Stimulated activated CD8-positive, alpha-beta memory T cell treated with anti-CD3 and anti-CD28 coated beads, Interleukin-4, amount 100 ng/mL, for 4 hours (primary cell): Measurements from ENCODE around the gene NUDT13.

Experiments used
- DNase-seq, 2 donors: peaks; one replicate each; pipeline ENCODE4 v3.0.0-alpha.2; 2020; ENCODE audit warnings: low read depth in 2 of 2, low spot score in 1 of 2

NUDT13 gene

DNA sequence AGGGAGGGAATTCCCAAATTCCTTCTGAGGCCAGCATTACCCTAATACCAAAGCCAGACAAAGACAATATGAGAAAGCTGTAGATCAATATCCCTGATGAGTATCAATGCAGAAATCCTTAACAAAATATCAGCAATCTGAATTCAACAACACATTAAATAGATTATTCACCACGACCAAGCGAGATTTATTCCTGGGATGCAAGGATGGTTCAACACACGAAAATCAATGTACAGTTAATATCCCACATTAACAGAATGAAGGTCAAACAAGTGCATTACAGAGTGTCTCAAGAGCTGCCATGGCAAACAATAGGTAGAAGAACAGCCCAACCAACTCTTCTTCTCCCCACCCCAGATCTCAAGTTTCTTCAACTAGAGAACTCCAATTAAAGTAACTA lies 51.4 kb downstream of the NUDT13 start:
- DNase-seq, result no peak

DNA sequence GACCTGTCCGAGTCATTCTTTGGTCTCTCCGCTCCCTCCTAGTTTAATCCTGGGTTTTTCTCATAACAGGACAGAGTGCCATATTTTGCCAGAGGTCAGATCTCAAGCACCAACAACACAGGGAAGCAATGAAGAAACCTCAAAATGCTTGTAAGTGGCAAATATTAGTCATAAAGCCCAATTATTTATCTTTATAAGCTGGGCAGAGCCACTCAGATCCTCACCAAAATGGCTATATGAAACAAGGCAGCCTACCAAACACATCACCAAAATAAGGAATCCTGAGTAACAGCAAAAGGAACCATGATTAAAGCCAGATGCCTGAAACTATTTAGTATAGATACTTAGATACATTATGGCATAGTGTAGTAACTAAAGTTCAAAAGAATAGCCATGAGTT lies 52.8 kb downstream of the NUDT13 start:
- no peak for DNase-seq

DNA sequence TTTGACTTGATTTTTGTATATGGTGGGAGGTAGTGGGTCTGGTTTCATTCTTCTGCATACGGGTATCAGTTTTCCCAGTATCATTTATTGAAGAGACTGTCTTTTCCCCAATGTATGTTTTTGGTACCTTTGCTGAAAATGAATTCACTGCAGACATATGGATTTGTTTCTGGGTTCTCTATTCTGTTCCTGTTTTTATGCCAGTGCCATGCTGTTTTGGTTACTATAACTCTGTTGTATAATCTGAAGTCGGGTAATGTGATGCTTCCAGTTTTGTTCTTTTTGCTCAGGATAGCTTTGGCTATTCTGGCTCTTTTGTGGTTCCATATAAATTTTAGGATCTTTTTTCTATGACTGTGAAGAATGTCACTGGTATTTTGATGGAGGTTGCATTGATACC lies 56.7 kb downstream of the NUDT13 start:
- DNase-seq, result no peak

DNA sequence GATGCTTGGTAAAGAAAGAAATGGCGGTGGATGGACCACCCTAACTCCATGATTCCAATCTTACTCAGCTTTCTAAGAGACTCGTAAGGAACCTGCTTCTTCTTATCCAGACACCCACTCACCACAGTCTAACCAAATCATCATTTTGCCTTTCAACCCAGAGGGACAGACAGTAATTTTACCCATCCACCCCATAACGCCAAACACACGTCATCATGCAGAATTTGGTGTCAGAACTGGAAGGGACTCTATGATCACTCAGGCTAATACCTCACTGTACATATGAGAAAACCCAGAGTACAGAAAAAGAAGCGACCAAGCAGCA lies 57.2 kb downstream of the NUDT13 start:
- DNase-seq, result no peak

DNA sequence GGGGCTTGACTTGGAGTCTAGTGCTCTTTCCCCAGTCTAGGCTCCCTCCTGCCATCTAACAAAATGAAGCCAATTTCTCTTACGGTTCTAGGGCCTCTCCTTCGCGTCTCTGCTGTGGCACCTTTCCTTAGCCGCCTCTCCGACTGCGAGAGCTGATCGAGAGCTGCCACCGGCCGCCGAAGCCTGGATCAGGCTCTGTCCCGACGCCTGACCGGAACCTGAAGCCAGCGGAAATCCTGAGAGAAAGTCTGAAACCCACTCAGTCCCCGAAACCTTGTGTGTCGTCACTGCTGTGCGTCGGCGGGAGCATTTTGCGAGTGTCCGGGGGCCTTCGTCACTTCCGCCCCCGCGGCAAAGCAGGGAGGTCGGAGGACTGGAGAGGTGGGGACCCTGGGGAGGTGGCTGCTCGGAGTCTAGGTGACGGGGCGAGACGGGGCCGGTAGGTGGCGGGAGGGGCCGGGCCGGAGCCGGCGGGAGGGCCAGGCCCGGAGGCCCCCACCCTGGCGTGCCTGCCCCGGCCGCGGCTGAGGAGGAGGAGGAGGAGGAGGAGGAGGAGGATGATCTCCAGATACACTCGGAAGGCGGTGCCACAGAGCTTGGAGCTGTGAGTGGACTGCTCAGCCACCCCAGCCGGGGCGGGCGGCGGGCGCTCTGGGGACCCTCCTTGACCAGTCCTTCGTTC lies 57.7 kb downstream of the NUDT13 start, which contains the start of the genes ECD and FAM149B1:
TSS of gene ECD (minus strand) at position 226 of the 682 bp plus-strand sequence. CDS start 4,071 bp downstream, outside the sequence.
TSS of gene FAM149B1 (plus strand) at position 337 of the 682 bp plus-strand sequence. CDS start at position 558, 221 bp downstream.
- peak; percentile 87 to 89 for DNase-seq

DNA sequence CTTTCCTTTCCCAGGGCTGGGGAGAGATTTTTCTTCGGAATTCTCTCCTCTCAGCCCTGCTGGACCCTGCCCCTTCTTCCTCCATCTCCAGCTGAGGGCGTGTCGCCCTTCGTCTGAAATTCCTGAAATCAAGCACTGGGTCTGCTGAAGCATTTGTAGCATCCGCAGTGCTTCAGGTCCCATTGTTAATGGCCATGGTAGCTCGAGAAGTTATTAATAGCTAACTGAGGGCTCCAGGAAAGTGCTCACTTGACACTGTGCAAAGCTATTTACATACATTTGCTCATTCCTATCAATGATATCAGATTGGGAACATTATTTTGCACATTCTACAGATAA lies 58.2 kb downstream of the NUDT13 start:
- no peak for DNase-seq

DNA sequence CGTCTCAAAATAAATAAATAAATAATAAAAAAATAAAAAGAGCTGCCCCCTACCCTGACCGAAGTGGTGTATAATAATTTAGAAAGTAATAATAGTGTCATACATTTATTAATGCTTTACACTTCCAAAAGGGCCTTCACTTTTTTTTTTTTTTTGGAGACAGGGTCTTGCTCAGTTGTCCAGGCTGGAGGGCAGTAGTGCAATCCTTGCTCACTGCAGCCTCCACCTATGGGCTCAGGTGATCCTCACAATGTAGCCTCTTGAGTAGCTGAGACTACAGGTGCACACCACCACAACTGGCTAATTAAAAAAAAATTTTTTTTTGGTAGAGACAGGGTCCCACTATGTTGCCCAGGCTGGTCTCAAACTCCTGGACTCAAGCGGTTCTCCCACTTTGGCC lies 59.1 kb downstream of the NUDT13 start:
- DNase-seq, result no peak

DNA sequence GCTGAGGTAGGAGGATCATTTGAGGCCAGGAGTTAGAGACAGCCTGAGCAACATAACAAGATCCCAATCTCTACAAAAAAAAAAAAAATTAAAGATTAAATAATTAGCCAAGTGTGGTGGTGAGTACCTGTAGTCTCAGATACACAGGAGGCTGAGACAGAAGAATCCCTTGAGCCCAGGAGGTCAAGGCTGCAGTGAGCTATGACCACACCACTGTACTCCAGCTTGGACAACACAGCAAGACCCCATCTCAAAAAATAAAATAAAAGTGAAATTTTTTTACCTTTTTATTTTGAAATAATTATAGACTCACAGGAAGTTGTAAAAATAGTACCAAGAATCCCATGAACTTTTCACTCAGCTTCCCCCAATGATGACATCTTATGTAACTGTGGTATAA lies 62.6 kb downstream of the NUDT13 start:
- DNase-seq, result no peak

DNA sequence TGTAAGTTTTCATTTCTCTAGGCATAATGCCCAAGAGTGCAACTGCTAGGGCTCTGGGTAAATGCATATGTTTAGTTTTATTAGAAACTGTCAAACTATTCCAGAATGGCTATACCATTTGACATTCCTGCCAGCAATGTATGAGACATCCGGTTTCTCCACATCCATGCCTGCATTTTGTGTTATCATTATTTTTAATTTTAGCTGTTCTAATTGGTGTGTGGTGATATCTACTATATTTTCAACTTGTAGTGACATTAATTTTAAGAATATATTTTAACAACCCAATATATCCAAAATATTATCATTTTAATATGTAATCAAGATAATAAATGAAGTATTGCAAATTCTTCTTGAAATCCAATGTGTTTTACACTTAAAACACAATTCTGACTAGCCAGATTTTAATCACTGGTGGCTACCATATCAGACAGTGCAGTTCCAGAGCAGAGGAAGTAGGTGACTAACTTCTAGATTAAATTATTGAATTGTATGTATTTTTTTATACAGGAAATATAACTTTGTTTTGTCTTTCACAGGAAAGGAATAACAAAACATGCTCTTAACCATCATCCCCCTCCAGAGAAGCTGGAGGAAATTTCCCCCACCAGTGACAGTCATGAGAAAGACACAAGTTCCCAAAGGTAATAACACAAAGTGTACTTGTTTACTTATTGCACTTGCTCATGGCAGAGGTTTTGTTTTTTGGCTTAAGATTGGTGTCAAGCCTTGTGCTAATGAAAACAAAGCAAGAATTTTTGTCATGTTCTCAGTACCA lies 64.1 kb downstream of the NUDT13 start:
- DNase-seq, result no peak
